ENCODE results near the gene TMEM88. TPM values are rescaled to one million over a fixed set of nuclear protein-coding genes. Genes with fewer than 3 reads are reported as not detected.
A peak's percentile ranks its signal among the peaks of the same experiment; 100 is the strongest.

Gene TMEM88
- total RNA-seq, 1 donor from 2014 or later, result 4.5 TPM

DNA sequence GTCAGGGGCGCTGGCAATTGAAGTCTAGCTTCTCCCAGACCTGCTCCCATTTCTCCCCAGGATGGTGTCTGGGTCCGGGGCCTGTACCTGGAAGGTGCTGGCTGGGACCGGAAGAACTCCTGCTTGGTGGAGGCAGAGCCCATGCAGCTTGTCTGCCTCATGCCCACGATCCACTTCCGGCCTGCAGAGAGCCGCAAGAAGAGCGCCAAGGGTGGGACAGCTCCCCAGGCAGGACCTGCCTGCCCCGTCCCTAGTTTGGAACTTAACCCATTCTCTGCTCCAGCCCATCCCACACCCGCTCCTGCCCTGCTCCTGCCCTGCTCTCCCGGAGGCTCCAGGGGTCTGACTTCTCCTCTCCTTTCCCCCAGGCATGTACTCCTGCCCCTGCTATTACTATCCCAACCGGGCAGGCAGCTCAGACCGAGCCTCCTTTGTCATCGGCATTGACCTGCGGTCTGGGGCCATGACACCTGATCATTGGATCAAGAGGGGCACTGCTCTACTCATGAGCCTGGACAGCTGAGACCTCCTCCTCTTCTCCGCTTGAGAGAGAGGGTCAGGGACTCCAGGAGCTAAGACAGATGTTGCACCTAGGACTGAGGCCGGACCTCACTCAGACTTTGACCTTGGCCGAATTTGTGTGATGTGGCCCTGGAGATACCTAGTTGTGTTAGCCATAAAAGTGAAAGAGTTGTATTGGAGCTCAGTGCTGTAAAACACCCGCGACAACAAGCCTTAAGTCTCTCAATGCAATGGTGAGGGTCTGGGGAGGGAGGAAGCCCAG is 21.7 kb upstream of the TMEM88 start:
- no peak for DNase-seq

DNA sequence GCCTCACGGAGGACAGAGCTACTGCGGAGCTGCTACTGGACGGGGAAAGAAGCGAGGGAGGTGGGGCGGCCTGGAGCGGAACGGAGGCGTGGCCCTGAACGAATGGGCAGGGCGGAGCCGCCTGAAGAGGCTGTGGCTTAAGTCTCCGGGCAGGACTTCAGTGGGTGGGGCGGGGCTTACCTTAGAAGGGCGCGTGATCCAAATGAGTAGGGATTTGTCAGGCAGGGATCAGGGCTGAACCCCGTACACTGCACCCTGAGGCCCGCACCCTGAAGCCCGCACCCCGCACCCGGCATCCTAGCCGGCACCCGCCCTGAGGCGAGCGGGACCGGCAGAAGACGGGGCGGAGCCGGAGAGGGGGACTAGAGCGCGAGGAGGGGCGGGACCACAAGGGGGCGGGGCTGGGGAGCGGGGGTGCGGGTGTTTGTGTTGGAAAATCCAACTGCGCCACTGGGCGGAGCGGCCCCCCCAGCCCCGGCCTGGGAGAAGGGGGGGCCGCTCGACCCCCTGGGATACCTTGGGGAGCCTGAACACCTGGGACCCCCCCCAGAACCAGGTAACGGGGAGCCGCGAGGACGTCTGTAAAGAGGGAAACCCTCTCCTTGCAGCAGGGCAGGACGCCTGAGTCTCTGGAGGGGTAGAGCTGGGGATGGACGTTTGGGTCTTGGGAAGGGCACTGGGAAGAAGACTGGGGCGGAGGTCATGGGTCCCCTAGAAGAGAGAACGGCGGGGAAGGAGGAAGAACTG is 20.9 kb upstream of the TMEM88 start, which contains the start of gene KDM6B:
TSS of gene KDM6B (plus strand) at position 423 of the 747 bp plus-strand sequence. CDS start 11,338 bp downstream, outside the sequence.
- peak; percentile 97 for DNase-seq

DNA sequence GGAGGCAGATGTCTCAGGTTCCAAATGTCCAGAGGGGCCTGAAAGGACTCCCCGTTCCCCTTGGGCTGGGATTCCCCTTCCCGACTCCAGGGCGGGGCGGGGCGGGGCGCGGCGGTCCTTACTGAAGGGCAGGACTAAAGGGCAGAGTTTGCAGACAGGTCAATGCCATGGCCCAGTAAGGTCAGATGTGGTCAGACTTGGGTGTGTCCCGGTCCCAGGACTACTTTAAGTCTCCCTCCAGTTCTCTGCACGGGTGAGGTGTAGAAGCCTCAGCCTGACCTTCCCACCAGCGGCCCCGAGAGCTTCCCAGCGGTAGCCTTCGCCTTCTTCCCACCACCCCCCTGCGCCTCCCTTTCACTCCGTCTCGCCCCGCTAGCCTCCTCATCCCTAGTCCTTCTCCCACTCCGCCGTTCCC is 20.3 kb upstream of the TMEM88 start:
- DNase-seq, result peak; percentile 35

DNA sequence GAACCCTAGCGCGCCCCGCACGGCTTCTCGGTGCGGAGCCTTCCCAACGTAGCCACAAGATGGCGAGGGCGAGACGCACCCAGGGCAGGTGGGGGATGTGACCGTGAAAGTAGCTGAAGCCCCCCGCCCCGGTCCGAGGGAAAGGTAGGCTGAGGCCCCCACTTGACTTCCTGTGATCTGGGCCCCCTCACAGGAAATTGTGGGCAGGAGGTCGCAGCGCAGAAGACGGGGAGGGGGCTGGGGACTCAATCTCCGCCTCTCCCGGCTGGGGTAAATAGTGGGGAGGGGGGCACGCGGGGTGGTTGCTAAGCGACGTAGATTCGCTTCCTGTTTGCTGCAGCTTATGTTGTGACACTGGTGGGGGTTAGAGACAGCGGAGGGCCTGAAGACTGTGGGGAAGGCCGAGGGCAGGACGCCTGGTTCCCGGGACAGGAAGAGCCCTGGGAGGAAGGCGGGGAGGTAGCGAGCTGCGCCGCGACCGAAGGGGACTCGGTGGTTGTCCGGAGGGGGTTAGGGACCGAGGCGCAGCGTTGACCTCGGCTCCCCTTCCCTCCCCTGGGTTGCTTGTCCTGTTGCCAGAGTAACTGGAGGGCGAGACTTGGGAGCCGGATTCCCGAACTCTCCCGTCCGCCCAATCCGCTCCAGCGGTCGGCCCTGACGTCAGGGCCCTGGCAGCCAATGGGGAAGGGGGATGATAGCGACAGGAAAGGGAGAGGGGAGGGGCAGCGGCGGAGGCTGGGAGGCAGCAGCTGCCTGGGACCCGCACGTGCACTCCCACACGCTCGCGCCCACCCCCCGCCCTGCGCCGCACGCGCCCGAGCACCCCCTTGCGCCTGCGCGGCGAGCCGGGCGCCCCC is 19.7 kb upstream of the TMEM88 start:
- peak; percentile 99 for DNase-seq

DNA sequence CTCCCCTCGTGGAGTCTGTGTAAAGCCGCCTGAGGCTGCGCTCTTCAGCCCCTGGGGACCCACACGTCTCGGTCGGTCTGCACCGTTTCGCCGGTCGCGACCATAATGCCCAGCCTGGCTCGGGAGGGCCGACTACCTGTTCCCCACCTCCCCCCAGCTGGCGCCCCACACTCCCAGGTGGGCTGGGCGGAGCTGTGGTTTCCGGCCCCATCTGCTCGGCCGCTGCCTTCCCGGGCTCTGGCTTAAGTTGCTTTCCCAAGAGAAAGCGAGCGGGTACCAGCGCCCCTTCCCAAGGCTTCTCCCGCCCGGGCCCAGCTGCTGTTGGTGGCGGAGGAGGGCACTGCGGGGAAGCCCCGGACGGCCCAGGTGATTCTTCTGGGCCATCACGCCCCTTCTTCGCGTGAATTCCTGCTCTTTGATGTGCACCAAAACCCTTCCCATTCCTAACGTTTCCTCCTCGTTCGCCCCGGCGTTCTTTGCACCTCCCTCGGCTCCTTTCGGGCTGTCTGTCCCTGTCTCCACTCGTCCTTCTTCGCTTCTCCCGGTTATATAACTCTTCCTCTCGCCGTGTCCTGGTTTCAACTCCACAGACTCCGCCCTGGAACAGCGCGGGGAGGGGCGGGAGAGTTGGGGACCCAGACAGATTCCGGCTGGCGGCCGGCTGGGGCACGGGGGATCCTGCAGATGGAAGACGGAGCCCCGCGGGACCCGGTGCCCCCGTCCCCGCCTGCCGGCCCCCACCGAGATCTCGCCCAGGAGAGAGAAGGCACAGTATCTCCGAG is 18.9 kb upstream of the TMEM88 start:
- peak; percentile 82 for DNase-seq

DNA sequence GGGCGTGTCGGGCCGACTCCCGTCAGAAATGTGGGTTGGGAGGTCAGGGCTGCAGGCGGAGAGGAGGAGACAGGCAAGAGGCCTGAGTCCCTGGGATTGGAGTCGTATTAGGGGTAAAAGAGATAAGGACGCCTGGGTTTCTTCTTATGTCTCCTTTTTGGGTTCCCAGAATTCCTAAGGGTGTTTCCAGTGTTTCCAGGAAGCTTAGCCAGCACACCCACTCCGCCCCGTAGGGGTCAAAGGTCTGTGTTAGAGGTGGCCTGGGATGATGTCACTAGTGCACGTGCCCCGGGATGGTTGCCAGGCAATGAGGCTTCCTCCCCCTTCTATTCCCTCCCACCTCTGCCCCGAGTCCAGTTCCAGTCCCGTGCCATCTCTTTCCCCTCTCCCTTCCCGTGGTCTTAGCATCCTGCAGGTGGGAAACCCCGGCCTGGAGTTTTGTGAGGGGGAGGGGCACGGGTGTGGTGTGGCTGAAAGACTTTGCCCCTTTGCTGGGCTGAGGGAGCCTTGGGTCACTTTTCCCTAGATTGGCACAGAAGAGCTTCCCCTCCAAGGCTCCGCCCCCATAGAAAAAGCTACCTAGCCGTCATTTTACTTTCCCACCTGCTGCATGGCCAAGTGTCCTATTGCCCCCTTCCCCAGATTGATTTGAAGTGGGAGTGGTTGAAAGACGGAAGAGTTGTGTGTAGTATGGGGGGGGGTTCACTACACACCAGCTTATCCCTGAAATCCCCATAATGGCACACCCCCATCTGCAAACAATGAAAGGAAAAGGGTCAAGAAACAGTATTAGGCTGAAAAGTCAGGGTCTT is 18.1 kb upstream of the TMEM88 start:
- peak; percentile 96 for DNase-seq

DNA sequence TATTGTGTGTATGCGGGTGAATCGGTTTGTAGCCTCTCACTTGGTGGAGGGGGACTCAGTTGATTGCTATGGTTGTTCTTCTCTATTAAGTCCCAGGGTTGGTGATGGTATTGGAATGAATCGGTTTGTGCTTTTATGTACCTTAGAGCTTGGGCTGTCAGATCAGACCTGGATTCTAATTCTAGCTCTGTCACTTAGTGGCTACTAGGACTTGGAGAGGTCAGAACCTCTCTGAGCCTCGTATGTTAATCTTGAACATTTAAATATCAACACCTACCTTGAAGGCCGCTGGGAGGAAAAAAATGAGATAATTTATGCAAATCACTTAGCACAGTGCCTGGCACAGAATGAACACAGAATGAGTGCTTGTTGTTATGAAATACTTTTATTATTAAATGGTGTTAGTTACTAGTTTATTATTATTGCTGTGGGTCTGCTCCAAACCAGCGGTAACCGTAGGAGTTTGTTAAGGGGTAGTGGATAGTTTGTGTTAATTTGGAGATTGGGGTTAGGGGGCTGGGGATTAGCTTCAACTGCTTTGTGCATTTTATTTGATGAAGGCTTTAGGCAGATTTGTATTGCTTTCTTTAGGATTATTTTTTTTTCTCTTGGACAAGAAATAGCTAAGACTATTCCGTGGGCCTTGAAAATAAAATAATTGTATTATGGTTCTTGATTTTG is 17.3 kb upstream of the TMEM88 start:
- DNase-seq, result no peak

DNA sequence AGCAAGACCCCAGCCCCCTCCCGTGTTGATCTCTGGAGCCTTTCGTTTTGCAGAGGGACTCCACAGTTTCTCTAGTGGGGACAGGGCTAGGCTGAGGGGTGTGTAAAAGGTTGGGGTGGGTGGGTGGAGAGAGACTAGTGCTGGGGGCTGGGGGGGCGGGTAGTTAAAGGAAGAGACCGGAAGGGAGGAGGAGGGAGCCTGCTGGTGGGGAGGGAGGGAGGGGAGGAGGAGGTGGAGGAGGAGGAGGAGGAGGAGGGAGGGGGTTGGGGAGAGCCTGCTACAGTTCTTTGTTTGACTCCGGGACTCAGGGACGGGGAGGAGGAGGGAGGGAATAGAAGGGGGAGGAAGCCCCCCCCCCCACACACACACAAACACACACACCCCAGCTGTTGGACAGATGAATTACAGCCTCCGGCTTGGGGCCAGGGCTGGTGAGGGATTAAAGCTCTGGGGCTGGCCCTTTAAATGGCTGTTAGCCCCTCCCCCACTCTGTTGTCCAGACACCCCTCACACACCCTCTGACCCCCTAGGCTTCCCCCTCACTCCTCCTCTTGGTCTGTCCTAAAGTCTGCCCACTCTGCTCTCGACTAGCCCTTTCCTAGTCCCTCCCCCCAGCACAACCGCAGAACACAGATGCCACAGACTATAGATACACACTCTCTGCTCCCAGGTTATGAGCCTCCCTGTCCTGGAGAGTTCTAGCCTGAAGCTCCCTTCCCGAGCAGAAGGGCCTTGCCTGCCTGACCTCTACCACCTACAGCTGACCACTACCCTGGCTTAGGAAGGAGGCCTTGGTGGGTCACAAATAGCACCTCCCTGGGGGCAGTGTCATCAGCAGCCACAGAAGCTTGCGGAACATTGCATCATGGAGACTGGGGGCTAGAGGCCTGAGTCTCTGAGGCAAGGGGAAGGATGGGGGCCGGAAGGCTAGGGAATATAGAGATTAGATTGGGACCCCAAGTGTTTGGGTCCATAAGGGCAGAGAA is 16.5 kb upstream of the TMEM88 start:
- peak; percentile 85 for DNase-seq

DNA sequence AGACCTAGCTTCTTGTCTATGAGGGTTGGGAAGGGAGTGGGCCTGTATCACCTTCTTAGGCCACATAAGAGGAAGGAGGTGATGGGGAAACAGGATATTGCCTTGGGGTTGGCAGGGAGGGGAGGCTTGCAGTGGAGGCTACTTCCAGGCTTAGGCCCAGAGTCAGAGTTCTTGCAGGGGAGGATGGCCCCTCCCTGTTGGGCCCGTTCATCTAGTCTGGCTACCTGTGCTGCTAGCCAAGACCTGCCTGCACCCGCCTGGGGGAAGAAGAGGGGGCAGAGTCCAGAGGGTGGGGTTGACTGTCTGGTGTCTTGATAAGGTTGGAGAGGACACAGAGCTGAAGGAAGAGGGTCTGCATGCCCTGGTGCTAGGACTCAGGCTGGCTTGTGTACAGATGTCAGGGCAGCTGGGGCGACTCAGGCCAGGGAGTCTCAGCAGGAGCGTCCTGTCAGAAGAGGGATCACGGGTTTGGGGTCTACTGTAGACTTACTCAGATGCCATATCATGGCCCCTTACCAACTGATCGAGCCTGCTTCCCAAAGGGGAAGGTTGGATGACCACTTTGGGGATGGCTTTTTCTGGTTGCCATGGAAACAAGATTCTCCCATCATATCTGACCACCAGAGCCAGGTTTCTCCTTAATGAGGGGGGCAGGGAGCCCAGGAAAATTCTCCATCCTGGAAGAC is 15.5 kb upstream of the TMEM88 start:
- no peak for DNase-seq

DNA sequence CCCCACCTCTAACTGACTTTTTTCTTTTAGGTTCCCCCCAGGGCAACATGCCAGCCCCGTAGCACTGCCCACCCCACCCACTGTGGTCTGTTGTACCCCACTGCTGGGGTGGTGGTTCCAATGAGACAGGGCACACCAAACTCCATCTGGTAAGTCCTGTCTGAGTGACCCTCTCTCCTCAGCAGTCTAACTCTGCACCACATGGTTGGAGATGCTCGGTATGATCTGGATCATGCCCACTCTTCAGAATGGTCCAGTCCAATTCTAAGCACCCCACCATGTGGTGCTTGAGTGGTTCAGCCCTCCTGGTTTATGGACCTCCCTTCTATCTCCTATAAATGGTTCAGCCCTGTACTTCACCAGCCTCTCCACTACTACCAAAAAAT is 15.0 kb upstream of the TMEM88 start:
- peak; percentile 31 for DNase-seq

DNA sequence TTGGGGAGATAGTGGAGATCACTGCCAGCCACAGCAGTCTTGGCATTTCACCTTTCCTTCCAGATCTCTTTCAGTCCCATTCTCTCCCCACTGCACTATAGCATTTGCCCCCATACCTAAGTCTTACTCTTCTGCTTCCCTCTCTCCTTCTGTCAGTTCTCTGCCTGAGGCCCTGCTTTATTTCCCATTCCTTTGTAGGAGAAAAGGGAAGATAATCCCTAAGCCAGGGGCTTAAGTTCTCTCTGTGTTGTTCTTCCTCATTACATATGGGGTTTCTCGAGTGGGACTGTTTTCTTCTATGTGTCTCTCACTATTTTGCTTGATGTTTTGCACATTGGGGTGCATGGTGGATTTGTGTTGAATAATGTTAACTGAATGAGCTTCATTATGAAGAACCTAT is 14.4 kb upstream of the TMEM88 start:
- DNase-seq, result no peak

DNA sequence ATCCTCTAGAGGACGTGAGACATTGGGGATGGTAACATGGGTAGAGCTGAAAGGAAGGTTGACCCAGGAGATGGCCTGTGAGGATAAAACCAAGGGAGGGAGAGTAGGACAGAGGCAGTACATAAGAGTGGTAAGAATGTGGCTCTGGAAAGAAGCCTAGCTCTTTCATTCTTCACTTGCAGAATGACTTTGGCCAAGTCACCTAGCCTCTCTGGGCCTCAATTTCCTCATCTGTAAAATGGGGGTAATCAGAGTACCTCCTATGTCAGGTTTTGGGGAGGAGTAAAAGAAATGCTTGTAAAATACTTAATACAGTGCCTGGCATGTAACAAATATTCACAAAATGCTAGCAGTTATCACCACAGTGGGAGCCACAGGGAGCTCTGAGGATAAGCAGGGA is 14.0 kb upstream of the TMEM88 start:
- no peak for DNase-seq

DNA sequence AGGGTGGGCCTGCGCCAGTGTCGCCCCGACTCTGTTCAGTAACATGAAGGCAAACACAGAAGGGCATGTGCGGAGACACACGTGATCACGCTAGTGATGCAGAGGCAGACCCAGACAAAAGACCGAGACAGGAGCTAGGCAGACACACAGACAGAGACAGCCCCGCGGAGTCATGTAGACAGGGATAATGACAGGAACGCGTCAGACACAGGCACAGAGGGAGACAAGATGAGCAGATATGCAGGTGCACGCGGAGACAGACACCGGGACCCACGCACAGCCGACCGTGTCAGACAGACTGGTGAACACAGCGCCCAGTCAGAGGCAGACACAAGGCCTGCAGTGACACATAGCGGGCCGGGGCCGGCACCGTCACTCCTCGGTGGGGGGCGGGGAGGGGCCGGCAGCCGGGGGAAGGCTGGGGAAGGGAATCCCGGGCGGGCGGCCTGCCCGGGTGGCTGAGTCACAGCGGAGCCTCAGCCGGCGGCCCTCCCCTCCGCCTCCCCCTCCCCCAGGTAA is 13.4 kb upstream of the TMEM88 start:
- peak; percentile 90 for DNase-seq

DNA sequence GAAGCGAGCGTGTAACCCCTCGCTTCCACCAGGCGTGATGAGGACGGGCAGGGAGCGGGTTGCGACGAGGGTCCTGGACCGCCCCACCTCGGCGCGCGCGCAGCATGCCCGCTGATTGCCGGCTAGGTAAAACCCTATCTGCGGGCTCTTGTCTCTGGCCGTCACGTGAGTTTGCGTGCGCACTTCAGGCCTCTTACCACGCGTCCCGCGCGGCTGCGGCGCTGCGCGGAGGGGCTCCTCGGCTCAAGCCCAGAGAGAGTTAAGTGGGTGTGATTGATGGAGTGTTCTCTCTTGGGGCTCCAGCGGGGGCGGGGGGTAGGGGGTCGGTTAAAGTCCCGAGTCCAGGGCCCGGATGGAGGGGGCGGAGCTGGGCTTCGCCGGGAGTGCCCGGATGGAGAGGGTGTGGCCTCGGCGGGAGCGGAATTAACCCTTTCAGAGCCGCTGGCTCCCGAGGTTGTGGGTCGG is 12.9 kb upstream of the TMEM88 start:
- DNase-seq, result peak; percentile 97

DNA sequence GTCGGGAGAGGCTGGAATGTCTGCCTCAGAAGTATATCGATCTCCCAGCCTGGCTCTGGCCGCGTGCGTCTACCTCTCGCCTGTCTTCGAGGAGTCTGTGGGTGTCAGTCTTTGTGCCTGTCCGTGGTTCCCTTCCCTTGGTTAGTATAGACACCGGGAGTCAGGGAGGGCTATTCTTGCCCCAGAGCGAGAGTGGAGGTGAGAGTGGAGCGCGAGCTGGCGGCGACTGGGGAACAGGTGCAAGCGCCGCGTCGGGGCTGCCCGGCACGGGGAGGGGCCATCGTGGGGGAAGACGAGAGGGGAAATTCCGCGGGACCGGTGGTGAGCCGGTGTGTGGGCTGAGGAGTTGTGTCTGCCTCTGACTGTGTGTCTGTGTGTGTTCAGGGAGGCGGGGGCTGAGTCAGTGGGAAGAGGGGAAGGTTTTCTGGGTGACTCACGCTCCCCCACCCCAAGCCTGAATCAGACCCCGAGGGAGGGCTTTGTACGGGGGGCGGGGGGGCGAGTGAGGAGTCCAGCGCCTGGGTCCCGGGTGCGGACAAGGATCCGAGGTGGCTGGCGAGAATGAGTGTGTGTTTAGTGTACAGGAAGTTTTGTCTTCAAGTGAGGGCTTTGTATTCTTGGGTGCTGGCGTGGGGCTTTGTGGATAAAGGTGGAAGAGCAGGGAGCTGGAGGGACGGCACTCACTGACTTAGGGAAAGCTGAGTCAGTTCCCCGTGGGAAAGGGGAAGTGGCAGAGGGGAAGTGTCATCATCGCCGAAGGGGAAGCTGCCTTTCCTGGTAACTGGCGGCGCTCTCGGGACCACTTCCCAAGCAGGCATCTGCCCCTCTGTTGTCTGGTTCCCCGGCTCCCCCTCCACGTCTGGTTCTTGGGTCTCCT is 12.2 kb upstream of the TMEM88 start:
- peak; percentile 72 for DNase-seq

DNA sequence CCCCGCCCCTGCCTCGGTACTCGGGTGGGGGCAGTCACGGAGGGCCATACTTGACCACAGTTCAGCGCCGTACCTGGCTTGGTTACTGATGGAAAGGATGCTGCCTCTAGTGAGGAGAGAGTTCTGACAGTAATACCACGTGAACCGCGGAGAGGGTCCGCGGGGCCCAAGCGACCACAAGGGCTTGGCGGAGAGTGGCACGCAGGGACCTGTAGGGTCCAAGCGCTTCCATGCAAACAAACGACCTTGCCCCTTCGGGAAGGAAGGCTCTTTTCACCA is 11.7 kb upstream of the TMEM88 start:
- no peak for DNase-seq

All from tongue (tissue), 2 donors.